ENCODE results near the gene PRKCB.
"Not testable (repeated sequence)": the region's sequence is repeated elsewhere in the genome, so short reads cannot be mapped to it uniquely, and the experiment has no call there.

PRKCB gene

GRCh38 chr16:24075931-24076716 is 240.3 kb downstream of the PRKCB start:
- DNase-seq (ENCODE audit: low read depth in 1 of 2, low spot score in 1 of 2) = no peak

DNA sequence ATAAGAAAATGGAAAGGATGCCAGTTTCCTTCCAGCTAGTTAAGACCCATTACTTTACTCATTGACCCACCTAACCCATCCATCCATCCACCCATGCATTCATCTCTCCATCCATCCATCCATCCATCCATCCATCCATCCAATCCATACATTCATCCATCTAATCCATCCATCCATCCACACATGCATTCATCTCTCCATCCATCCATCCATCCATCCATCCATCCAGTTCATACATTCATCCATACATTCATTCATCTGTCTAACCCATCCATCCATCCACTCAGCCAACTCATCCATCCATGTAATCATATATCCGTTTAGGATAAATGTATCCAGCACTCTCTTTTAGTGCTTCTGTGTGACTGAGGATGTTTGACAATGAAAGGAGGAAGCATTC is 241.5 kb downstream of the PRKCB start:
- no peak for DNase-seq (ENCODE audit: low read depth in 1 of 2, low spot score in 1 of 2)

DNA sequence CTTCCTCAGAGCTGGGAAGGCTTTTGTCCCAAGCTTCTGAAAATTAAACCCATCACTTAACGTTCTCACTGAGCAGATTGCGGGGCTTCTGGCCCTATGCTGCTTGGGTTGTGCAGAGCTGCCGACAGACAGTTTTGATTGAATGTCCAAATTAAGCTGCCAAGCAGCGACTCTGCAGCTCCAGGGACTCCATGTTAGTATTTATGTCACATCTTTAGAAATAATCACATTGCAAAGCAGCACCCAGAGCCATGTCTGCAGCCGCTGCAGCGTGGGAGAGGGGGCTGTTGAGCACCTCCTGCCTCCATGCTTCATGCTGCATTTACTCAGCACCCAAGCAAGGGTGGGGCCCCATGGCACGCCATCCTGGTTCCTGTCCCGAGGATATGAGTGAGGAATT is 242.2 kb downstream of the PRKCB start:
- no peak for DNase-seq (ENCODE audit: low read depth in 1 of 2, low spot score in 1 of 2)

DNA sequence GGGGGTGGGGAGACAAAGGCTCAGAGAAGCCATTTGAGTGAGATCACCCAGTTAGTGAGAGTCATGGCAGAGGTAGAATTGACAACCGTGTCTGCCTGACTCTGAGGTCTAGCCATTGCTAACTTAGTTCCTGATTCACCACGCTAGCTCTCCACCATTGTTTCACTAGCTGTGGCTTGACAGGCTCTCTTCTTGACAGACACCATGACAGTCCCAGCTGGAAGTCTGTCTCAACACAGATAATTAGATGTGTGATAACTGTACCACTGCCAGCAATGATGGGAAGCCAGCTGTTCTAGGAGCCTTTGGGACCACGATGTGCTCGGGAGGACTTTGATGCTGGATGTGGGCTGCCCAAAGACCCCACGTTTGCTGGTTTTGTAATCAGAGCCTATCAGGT is 249.9 kb downstream of the PRKCB start:
- DNase-seq (ENCODE audit: low read depth in 1 of 2, low spot score in 1 of 2) = no peak

DNA sequence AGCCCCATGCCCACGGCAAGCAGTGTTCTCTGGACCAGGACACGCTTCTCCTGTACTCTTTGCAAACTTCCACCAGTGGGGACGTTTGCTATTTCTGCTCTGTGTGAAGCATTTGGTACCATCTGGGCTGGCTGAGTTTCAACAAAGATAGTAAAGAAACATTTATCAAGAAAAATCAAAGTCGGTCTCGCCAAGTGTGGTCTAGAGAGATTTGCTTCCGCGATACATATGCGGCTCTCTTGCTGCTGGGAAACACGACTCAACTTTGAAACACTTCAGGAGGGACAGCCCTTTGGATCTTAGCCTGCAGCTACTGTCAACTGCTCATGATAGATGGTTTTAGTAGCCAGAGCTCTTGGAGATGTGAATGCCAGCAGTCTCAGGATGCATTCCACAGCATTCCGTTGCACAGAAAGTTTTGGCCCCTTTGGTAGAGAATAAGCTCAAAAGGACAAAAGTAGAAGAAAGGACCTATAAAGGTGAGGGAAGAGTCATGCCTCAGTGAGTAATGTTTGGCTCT is 252.2 kb downstream of the PRKCB start:
- DNase-seq (ENCODE audit: low read depth in 1 of 2, low spot score in 1 of 2) = no peak

DNA sequence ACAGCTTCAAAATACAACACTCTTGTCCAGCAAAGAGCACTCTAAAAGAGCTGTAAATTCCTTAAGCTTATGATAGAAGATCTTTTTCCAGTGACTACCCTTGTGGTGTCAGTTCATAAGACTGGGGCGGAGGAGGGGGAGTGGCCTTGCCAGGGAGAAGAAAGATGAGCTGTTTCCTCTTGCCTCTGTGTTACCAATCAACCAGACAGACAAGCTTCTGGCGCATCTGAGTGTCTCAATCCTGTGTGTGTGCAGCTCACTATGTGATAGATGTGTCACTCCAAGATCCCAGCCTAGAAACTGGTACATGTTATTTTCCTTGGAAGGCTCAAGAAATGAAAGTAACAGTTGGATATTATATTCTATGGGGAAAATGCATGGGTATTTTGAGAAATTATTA is 253.0 kb downstream of the PRKCB start:
- DNase-seq (ENCODE audit: low read depth in 1 of 2, low spot score in 1 of 2) = no peak

- no peak for DNase-seq (ENCODE audit: low read depth in 1 of 2, low spot score in 1 of 2)
Observed at GRCh38 chr16:24091125-24091524, 255.3 kb downstream of the PRKCB start.

GRCh38 chr16:24093049-24093448 is 257.3 kb downstream of the PRKCB start:
- no peak for DNase-seq (ENCODE audit: low read depth in 1 of 2, low spot score in 1 of 2)

- no peak for DNase-seq (ENCODE audit: low read depth in 1 of 2, low spot score in 1 of 2)
Observed at GRCh38 chr16:24094660-24095059, 258.9 kb downstream of the PRKCB start.

DNA sequence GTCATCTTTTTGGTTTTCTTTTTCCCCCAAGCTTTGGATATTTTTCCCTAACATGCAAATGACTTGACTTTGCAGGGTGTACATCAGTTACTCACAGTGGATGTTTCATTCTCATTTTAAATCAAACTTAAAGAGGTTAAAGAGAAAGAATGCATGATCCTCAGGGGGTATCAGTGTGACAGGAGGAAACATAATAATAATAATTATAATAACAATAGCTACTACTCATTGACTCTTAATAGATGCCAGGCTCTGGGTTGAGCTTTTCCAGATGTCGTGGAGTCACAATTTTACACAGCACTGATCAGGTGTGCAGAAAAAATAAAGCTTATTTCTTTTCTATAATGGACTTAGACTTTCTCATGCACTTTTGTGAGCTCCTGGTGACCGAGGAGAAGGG is 263.1 kb downstream of the PRKCB start:
- no peak for DNase-seq (ENCODE audit: low read depth in 1 of 2, low spot score in 1 of 2)

GRCh38 chr16:24101431-24101830 is 265.6 kb downstream of the PRKCB start:
- DNase-seq (ENCODE audit: low read depth in 1 of 2, low spot score in 1 of 2) = no peak

DNA sequence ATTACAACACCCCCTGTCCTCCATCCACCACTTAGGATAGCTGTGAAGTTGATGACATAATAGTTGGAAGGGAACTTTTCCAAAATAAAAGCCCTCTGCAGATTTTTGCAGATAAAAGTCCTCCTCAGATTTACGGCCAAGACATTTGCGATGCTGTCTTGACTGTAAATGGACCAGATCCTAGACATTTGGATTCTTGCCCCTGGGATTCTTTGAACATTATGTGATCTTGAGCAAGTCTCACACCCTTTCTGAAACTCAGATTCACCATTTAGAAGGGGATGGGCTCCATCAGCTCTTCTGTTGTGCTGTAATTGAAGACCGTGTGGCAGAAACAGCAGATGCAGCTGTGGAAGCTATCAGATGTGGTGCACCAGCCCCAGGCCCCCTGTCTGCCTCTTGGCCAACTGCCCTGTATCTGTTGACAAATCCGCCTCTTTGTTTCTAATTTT is 266.5 kb downstream of the PRKCB start:
- DNase-seq (ENCODE audit: low read depth in 1 of 2, low spot score in 1 of 2) = no peak

DNA sequence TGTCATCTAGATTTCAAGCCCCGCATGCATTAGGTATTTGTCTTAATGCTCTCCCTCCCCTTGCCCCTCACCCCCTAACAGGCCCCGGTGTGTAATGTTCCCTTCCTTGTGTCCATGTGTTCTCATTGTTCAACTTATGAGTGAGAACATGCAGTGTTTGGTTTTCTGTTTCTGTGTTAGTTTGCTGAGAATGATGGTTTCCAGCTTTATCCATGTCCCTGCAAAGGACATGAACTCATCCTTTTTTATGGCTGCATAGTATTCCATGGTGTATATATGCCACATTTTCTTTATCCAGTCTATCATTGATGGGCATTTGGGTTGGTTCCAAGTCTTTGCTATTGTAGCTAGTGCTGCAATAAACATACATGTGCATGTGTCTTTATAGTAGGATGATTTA is 269.7 kb downstream of the PRKCB start:
- DNase-seq (ENCODE audit: low read depth in 1 of 2, low spot score in 1 of 2) = not testable (repeated sequence)

- DNase-seq (ENCODE audit: low read depth in 1 of 2, low spot score in 1 of 2) = not testable (repeated sequence)
Observed at GRCh38 chr16:24108090-24108489, 272.3 kb downstream of the PRKCB start.

GRCh38 chr16:24111724-24112302 is 276.0 kb downstream of the PRKCB start:
- DNase-seq (ENCODE audit: low read depth in 1 of 2, low spot score in 1 of 2) = no peak

DNA sequence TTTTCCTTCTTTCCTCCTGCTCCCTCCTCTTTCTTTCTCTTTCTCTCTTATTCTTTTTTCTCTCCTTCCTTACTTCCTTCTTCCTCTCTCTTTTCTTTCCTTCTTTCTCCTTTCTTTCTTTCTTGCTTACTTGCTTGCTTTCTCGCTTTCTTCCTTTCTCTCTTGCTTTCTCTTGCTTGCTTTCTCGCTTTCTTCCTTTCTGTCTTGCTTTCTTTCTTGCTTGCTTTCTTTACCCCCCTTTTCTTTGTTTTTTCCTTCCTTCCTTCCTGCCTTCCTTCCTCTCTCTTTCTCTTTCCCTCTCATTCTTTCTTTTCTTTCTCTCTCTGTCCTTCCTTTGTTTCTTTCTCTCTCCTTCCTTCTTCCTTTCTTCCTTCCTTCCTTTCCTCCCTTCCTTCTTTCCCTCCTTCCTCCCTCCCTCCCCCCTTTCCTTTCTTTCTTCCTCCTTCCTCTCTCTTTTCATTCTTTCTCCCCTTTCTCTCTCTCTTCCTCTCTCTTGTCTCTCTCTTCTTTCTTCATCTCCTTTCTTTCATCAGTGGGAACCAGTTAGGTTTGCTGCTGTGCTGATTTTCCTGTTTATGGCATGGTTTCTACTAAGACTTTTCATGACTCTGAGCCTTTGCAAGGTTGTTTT is 277.4 kb downstream of the PRKCB start:
- DNase-seq (ENCODE audit: low read depth in 1 of 2, low spot score in 1 of 2) = no peak

DNA sequence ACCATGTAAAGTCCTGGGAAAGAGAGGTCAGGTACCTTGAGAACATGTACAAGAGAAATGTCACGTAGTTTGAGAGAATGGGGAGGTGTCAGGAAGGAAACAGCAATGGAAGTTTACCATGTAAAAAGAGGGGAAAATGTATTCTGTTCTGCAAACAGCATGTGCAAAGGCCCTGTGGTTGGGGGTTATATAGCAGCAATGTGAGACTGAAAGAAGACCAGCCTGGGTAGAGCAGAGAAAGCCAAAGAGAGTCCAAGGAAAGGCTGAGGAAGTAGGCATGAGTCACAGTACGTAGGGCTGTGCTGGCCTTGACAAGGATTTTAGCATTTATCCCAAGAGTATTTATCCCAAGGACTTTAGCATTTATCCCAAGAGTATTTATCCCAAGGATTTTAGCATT is 279.1 kb downstream of the PRKCB start:
- DNase-seq (ENCODE audit: low read depth in 1 of 2, low spot score in 1 of 2) = no peak

- no peak for DNase-seq (ENCODE audit: low read depth in 1 of 2, low spot score in 1 of 2)
Observed at GRCh38 chr16:24116046-24116776, 280.4 kb downstream of the PRKCB start.

DNA sequence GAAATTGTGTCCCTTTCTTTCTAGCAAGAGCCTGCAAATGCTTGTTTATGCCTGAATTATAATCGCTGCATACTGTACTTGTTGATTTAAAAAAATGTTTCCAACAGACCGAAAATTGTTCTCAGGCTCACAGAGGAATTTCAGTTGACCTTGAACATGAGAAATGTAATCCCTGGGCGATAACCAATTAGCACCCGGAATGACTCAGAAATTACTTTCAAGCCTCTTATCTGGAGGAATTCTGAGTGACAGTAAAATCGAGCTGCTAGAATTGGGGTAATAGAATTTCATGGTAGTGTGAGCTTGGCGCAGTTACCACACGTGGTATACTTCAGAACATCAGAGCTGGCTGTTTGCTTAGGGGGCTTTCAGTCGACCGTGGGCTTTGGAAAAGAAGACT is 281.2 kb downstream of the PRKCB start:
- no peak for DNase-seq (ENCODE audit: low read depth in 1 of 2, low spot score in 1 of 2)

GRCh38 chr16:24117680-24118079 is 281.9 kb downstream of the PRKCB start:
- DNase-seq (ENCODE audit: low read depth in 1 of 2, low spot score in 1 of 2) = no peak

GRCh38 chr16:24118126-24118821 is 282.5 kb downstream of the PRKCB start:
- DNase-seq (ENCODE audit: low read depth in 1 of 2, low spot score in 1 of 2) = no peak
